ENCODE measurements around the gene COPZ2.
"Not testable (repeated sequence)": the region's sequence is repeated elsewhere in the genome, so short reads cannot be mapped to it uniquely, and the experiment has no call there.

COPZ2 gene

GRCh38 chr17:48037036-48037837, at the start of gene COPZ2:
Gene COPZ2, minus strand, starts transcription at chr17:48037797. Its CDS starts 20 bp downstream, at chr17:48037777.
- DNase-seq: no peak

GRCh38 chr17:48084932-48085331, 47.3 kb upstream of the COPZ2 start:
- DNase-seq: no peak

- DNase-seq: no peak
Measured at GRCh38 chr17:48081858-48082257, 44.3 kb upstream of the COPZ2 start.

GRCh38 chr17:48077152-48077551, 39.6 kb upstream of the COPZ2 start:
- not testable (repeated sequence) for DNase-seq

GRCh38 chr17:48074322-48075081, 36.9 kb upstream of the COPZ2 start:
- peak; percentile 54 to 76 for DNase-seq

- not testable (repeated sequence) for DNase-seq
Measured at GRCh38 chr17:48073566-48074094, 36.0 kb upstream of the COPZ2 start.

GRCh38 chr17:48072811-48073210, 35.2 kb upstream of the COPZ2 start:
- not testable (repeated sequence) for DNase-seq

GRCh38 chr17:48071654-48072053, 34.1 kb upstream of the COPZ2 start:
- no peak for DNase-seq

- DNase-seq: no peak
Measured at GRCh38 chr17:48070195-48070594, 32.6 kb upstream of the COPZ2 start.

GRCh38 chr17:48068491-48068961, 30.9 kb upstream of the COPZ2 start:
- no peak for DNase-seq

- DNase-seq: not testable (repeated sequence)
Measured at GRCh38 chr17:48067808-48068207, 30.2 kb upstream of the COPZ2 start.

- no peak for DNase-seq
Measured at GRCh38 chr17:48067245-48067644, 29.6 kb upstream of the COPZ2 start.

- DNase-seq: no peak
Measured at GRCh38 chr17:48066656-48067055, 29.1 kb upstream of the COPZ2 start.

- no peak for DNase-seq
Measured at GRCh38 chr17:48066192-48066591, 28.6 kb upstream of the COPZ2 start.

GRCh38 chr17:48064638-48065037, 27.0 kb upstream of the COPZ2 start:
- DNase-seq: no peak

GRCh38 chr17:48062273-48062672, 24.7 kb upstream of the COPZ2 start:
- DNase-seq: no peak

- DNase-seq: no peak
Measured at GRCh38 chr17:48060249-48060648, 22.7 kb upstream of the COPZ2 start.

GRCh38 chr17:48059125-48059668, 21.6 kb upstream of the COPZ2 start:
- DNase-seq: no peak

- no peak for DNase-seq
Measured at GRCh38 chr17:48058393-48059124, 21.0 kb upstream of the COPZ2 start.

GRCh38 chr17:48057626-48058025, 20.0 kb upstream of the COPZ2 start:
- no peak for DNase-seq

- DNase-seq: no peak
Measured at GRCh38 chr17:48056879-48057278, 19.3 kb upstream of the COPZ2 start.

GRCh38 chr17:48056246-48056745, 18.7 kb upstream of the COPZ2 start:
- DNase-seq: no peak
